ENCODE measurements around the gene CELA2A. TPM values are rescaled to one million over a fixed set of nuclear protein-coding genes. Genes with fewer than 3 reads are reported as not detected.
A peak's percentile ranks its signal among the peaks of the same experiment; 100 is the strongest.

CELA2A gene
- total RNA-seq (2014; rRNA removed) (not detected in 2 replicates), Bru-seq, nascent RNA (not detected), BruChase-seq, experiment 1, labeled RNA remaining after a 6-hour chase (percentile 19 among the genes with signal in this experiment), BruChase-seq, experiment 2, labeled RNA remaining after a 2-hour chase (percentile 15 among the genes with signal in this experiment)
- long read RNA-seq, partial matches to known transcripts, result 0 of 1 reads
- long read RNA-seq, other reads (novel, unspliced or antisense), result 1 of 1 reads

DNA sequence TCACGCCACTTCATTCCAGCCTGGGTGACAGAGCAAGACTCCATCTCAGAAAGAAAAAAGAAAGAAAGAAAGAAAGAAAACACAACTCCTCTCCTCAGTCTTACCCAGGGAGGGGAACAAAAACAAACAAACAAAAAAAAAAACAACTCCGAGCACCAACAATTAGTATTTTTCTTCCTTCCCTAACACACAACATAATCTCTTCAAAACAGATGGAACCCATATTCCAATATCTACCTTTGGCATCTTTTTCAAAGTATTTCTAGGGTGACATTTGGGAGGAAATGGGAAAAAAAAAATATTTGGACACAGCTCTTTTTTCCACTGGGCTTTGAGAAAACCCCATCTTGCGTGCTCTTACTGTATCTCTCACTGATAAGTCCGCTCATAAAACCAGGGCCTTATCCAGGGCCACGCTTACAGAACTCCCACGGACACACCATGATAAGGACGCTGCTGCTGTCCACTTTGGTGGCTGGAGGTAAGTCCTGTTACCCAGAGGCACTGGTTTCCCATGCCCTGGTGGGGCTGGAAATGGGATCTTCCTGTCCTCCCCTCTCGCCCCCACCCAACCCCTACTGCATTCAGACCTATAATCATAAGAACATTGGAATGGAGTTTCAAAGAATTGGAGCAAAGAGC, at the start of gene CELA2A:
Gene CELA2A, plus strand, starts transcription at position 420 of the 642 bp plus-strand sequence. Its CDS starts 22 bp downstream, at position 442.
- Histone ChIP-seq H3K36me3 (ENCODE audit: low read depth, low read length) (no peaks in the 10 kb centered on the region), H3K9ac (ENCODE audit: low read length) (no peak within 1 kb of the TSS), H4K20me1 (ENCODE audit: low read length) (no peaks in the 10 kb centered on the region), H3K4me1 (ENCODE audit: insufficient read depth, low read length) (peaks cover 14% of the 10 kb centered on the region), H3F3A (ENCODE audit: low read length, unreplicated experiment) (no peaks in the 10 kb centered on the region), H2AFZ (ENCODE audit: low read length) (no peak within 1 kb of the TSS), H3K4me2 (ENCODE audit: low read length) (no peak within 1 kb of the TSS), H3K27me3 (ENCODE audit: low read length) (no peaks in the 10 kb centered on the region), H3K27ac (ENCODE audit: low read length) (no peak within 1 kb of the TSS), H3K79me2 (ENCODE audit: low read length) (no peaks in the 10 kb centered on the region), H3K4me3 (ENCODE audit: low read length) (no peak within 1 kb of the TSS), H3K9me2 (replicated peaks; ENCODE audit: low read length) (no peaks in the 10 kb centered on the region), H3K9me3 (ENCODE audit: low read length) (no peaks in the 10 kb centered on the region)
- intact Hi-C loops (cut with micrococcal nuclease), result no loop called here
- TF ChIP-seq CTCF (conservative IDR thresholded peaks at IDR 0.05; ENCODE audit: low read depth, low read length) (no peak), EZH2phosphoT487 (IDR thresholded peaks at IDR 0.05; ENCODE audit: borderline replicate concordance, low read length) (no peak), EZH2 (IDR thresholded peaks at IDR 0.05; ENCODE audit: low read length, unreplicated experiment) (no peak)
- ATAC-seq, result no peak
- ChIA-PET CTCF (no interaction called here), POLR2A (ENCODE audit: unreplicated experiment) (no interaction called here)
- BruUV-seq (replicated peaks), result no TSS peak
- DNase-seq, result no peak

DNA sequence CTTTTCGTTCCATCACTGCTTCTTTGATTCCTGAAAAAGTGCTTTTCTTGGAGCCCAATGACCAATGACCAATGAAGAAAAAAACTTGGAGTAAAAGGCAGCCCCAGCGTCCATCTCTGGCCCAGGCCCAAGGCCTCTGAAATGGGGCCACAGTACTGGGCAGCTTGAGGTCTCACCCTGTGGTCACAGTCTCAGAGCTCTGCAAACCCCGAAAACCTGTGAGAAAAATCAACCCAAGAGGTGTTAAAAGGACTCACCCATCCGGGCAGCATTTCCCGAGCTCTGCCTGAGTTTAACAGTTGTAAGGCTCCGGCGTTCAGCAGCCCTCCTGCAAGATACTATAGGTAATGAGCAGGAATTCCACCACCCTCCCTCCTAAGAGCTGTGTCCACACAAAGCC, 49.0 kb upstream of the CELA2A start:
- no peak for TF ChIP-seq EZH2phosphoT487 (IDR thresholded peaks at IDR 0.05; ENCODE audit: borderline replicate concordance, low read length)
- no peak for TF ChIP-seq CTCF (conservative IDR thresholded peaks at IDR 0.05; ENCODE audit: low read depth, low read length)
- TF ChIP-seq EZH2 (IDR thresholded peaks at IDR 0.05; ENCODE audit: low read length, unreplicated experiment), result no peak
- Histone ChIP-seq H3K4me1 (ENCODE audit: insufficient read depth, low read length) (peaks cover 35% of the 10 kb centered on the region), H3K9ac (ENCODE audit: low read length) (no peak overlapping the region), H3K4me2 (ENCODE audit: low read length) (peak overlapping the region; percentile 30), H3K27ac (ENCODE audit: low read length) (peak overlapping the region; percentile 49), H3K9me2 (replicated peaks; ENCODE audit: low read length) (no peaks in the 10 kb centered on the region), H4K20me1 (ENCODE audit: low read length) (peaks cover 16% of the 10 kb centered on the region), H3K36me3 (ENCODE audit: low read depth, low read length) (peaks cover 2% of the 10 kb centered on the region; the same call in 1 of the 2 replicates), H2AFZ (ENCODE audit: low read length) (no peak overlapping the region), H3F3A (ENCODE audit: low read length, unreplicated experiment) (no peaks in the 10 kb centered on the region), H3K4me3 (ENCODE audit: low read length) (no peak overlapping the region), H3K27me3 (ENCODE audit: low read length) (no peaks in the 10 kb centered on the region), H3K79me2 (ENCODE audit: low read length) (peaks cover 28% of the 10 kb centered on the region), H3K9me3 (ENCODE audit: low read length) (no peaks in the 10 kb centered on the region)
- DNase-seq, result no peak
- no TSS peak for BruUV-seq (replicated peaks)
- CTCF ChIA-PET, result no interaction called here
- intact Hi-C loops (cut with micrococcal nuclease), result loop anchor here (1.0 kb wide), 1 partner anchor 53 kb away; no protein-coding TSS in a partner anchor
- POLR2A ChIA-PET (ENCODE audit: unreplicated experiment), result no interaction called here
- no peak for ATAC-seq

DNA sequence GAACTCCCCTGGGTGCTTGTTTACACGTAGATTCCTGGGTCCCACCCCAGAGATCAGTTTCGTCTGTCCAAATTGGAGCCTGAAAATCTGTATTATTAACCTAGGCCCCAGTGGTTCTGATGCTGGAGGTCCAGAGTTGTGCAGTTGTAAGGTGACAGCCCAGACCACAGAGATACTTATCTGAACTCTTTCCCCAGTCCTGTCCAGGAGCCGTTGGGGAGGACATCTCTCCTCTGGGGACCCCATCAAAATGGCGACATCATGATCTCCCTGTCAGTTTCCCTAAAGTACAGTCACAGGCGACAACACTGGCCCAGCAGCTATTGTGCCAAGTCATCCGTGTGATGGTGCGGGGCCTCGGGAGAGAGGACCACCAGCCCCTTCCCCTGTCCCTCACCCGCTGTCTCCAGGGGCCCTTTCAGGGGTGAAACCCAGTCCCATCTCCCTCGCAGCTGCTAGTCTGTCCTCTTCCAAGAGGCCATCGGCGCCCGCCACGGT, 47.6 kb upstream of the CELA2A start:
- CTCF ChIA-PET, result no interaction called here
- H2AFZ ChIP-seq (ENCODE audit: low read length), result peak overlapping the region; percentile 70
- peaks cover 42% of the 10 kb centered on the region for H3K79me2 ChIP-seq (ENCODE audit: low read length)
- peaks cover 6% of the 10 kb centered on the region; the same call in 1 of the 2 replicates for H3K36me3 ChIP-seq (ENCODE audit: low read depth, low read length)
- POLR2A ChIA-PET (ENCODE audit: unreplicated experiment), result no interaction called here
- TF ChIP-seq CTCF (conservative IDR thresholded peaks at IDR 0.05; ENCODE audit: low read depth, low read length) (no peak), EZH2 (IDR thresholded peaks at IDR 0.05; ENCODE audit: low read length, unreplicated experiment) (no peak), EZH2phosphoT487 (IDR thresholded peaks at IDR 0.05; ENCODE audit: borderline replicate concordance, low read length) (no peak)
- ATAC-seq, result no peak
- H3F3A ChIP-seq (ENCODE audit: low read length, unreplicated experiment), result no peaks in the 10 kb centered on the region
- H3K4me1 ChIP-seq (ENCODE audit: insufficient read depth, low read length), result peaks cover 46% of the 10 kb centered on the region
- H3K27ac ChIP-seq (ENCODE audit: low read length), result peak overlapping the region; percentile 28
- H3K27me3 ChIP-seq (ENCODE audit: low read length), result no peaks in the 10 kb centered on the region
- intact Hi-C loops (cut with micrococcal nuclease), result loop anchor here (1.0 kb wide), 2 partner anchors 8 to 24 kb away; no protein-coding TSS in a partner anchor
- peak overlapping the region; percentile 100 for H3K4me3 ChIP-seq (ENCODE audit: low read length)
- H3K9me2 ChIP-seq (replicated peaks; ENCODE audit: low read length), result no peaks in the 10 kb centered on the region
- BruUV-seq (replicated peaks), result TSS peak; percentile 37
- H3K9ac ChIP-seq (ENCODE audit: low read length), result peak overlapping the region; percentile 95
- peaks cover 27% of the 10 kb centered on the region for H4K20me1 ChIP-seq (ENCODE audit: low read length)
- peak overlapping the region; percentile 87 for H3K4me2 ChIP-seq (ENCODE audit: low read length)
- no peaks in the 10 kb centered on the region for H3K9me3 ChIP-seq (ENCODE audit: low read length)
- DNase-seq, result no peak

All from PC-3 (cell line).